DND-41 (cell line): Measurements from ENCODE around the gene CLDN6.

ENCODE experiments used
- CTCF ChIP-seq: IDR thresholded peaks from 2 replicates; pipeline ENCODE4 v1.5.1; 2012; ENCODE audit warnings: borderline replicate concordance, low read length, moderate library complexity, mild to moderate bottlenecking; ENCODE audit not compliant: poor library complexity, severe bottlenecking; ENCODE audit errors: extremely low read depth
- EZH2 ChIP-seq: IDR thresholded peaks from 3 replicates; pipeline ENCODE4 v1.6.1; 2012; ENCODE audit warnings: borderline replicate concordance, low read depth, mild to moderate bottlenecking, moderate library complexity, low read length, inconsistent platforms; ENCODE audit not compliant: severe bottlenecking

- TF ChIP-seq CTCF (no peak), EZH2 (no peak)
These were observed 12.5 kb upstream of the CLDN6 start for GRCh38 chr16:3030222-3031212.
